PC-9 (cell line): ENCODE measurements around the gene HDC. TPM values are rescaled to one million over a fixed set of nuclear protein-coding genes. Genes with fewer than 3 reads are reported as not detected.
A peak's percentile ranks its signal among the peaks of the same experiment; 100 is the strongest.

Source experiments
- BruUV-seq: library from RNA; stranded (reverse); fragments of 400-500 nt; replicated peaks from 2 replicates; lab custom pipeline; 2021; lab: Mats Ljungman, UMichigan
- CTCF ChIA-PET: fragments of 300-600 bp; sonication (Branson Sonifier 250); formaldehyde crosslinking; loops from one replicate; lab custom pipeline; 2022; ENCODE audit warnings: antibody characterized with exemption; lab: Charles Lee
- POLR2A ChIA-PET: fragments of 300-600 bp; sonication (Branson Sonifier 250); formaldehyde crosslinking; loops from one replicate; lab custom pipeline; 2022; ENCODE audit warnings: antibody characterized with exemption; ENCODE audit not compliant: unreplicated experiment; lab: Charles Lee
- DNase-seq, 2 experiments: peaks; one replicate each; pipeline versions ENCODE4 v3.0.0 to v3.0.0-alpha.2; 2015 to 2022; ENCODE audit warnings: mixed read lengths in 1 of 2
- H2AFZ ChIP-seq: fragments of 200-600 bp; sonication (generic); 2 replicates; pipeline ENCODE4 v1.8.1; 2017; ENCODE audit warnings: antibody characterized with exemption
- H3F3A ChIP-seq: fragments of 200-600 bp; sonication (generic); 2 replicates; pipeline ENCODE4 v1.8.1; 2017; ENCODE audit warnings: antibody characterized with exemption, mild to moderate bottlenecking, low read depth; ENCODE audit not compliant: insufficient read depth
- H3K27ac ChIP-seq: fragments of 200-600 bp; sonication (generic); 2 replicates; pipeline ENCODE4 v1.6.1; 2016; ENCODE audit warnings: mixed run types
- H3K27me3 ChIP-seq: fragments of 200-600 bp; sonication (generic); 2 replicates; pipeline ENCODE4 v1.6.1; 2016; ENCODE audit warnings: low read depth, mixed run types; ENCODE audit not compliant: insufficient read depth
- H3K36me3 ChIP-seq: fragments of 200-600 bp; sonication (generic); 2 replicates; pipeline ENCODE4 v1.6.1; 2016; ENCODE audit warnings: low read depth, mixed run types
- H3K4me1 ChIP-seq: fragments of 200-600 bp; sonication (generic); replicated peaks from 2 replicates; pipeline ENCODE4 v1.6.1; 2016; ENCODE audit warnings: mixed run types; ENCODE audit not compliant: insufficient read depth
- H3K4me2 ChIP-seq: fragments of 200-600 bp; sonication (generic); 2 replicates; pipeline ENCODE4 v1.6.1; 2017; ENCODE audit warnings: mixed run types
- H3K4me3 ChIP-seq: fragments of 200-600 bp; sonication (generic); 2 replicates; pipeline ENCODE4 v1.6.1; 2016; ENCODE audit warnings: mixed run types
- H3K79me2 ChIP-seq: fragments of 200-600 bp; sonication (generic); 2 replicates; pipeline ENCODE4 v1.6.1; 2017; ENCODE audit warnings: low read depth, mixed run types
- H3K9me2 ChIP-seq: fragments of 200-600 bp; sonication (generic); 2 replicates; pipeline ENCODE4 v1.8.1; 2017; ENCODE audit warnings: mild to moderate bottlenecking; ENCODE audit not compliant: insufficient read depth
- H3K9me3 ChIP-seq: fragments of 200-600 bp; sonication (generic); 2 replicates; pipeline ENCODE4 v1.8.1; 2016; ENCODE audit warnings: low read depth; ENCODE audit not compliant: insufficient read depth
- H4K20me1 ChIP-seq: fragments of 200-600 bp; sonication (generic); 2 replicates; pipeline ENCODE4 v1.8.1; 2017; ENCODE audit not compliant: insufficient read depth
- CTCF ChIP-seq: fragments of 200-600 bp; sonication (generic); conservative IDR thresholded peaks from 2 replicates; pipeline ENCODE4 v1.6.1; 2017; ENCODE audit warnings: mixed run types, antibody characterized with exemption, mild to moderate bottlenecking, moderate library complexity
- EZH2 ChIP-seq: fragments of 200-600 bp; sonication (generic); IDR thresholded peaks from 2 replicates; pipeline ENCODE4 v1.8.0; 2017; ENCODE audit warnings: antibody characterized with exemption, low read depth
- intact Hi-C: fragments of 100-400 bp; cut with micrococcal nuclease; formaldehyde crosslinking; loops from one replicate; pipeline ENCODE4 v1.10.0; 2022; ENCODE audit not compliant: unreplicated experiment
- total RNA-seq: library from RNA; stranded (reverse); gene quantifications from 2 replicates; pipeline ENCODE4 v1.2.3, GENCODE V29; 2021

HDC gene
- total RNA-seq, 1 experiment from 2014 or later = not detected

GRCh38 chr15:50256188-50257041, 9.1 kb downstream of the HDC start:
- no peaks in the 10 kb centered on the region for H3K27me3 ChIP-seq
- H3K27ac ChIP-seq = peak overlapping the region; percentile 17
- no peaks in the 10 kb centered on the region for H3K36me3 ChIP-seq
- no peak overlapping the region for H2AFZ ChIP-seq
- peak overlapping the region; percentile 40 for H3K4me2 ChIP-seq
- no peak overlapping the region for H3K4me3 ChIP-seq
- peak; percentile 54 to 84 for DNase-seq
- no peaks in the 10 kb centered on the region for H3K79me2 ChIP-seq
- ChIA-PET POLR2A (no interaction called here), CTCF (no interaction called here)
- H3K4me1 ChIP-seq = peaks cover 32% of the 10 kb centered on the region
- H4K20me1 ChIP-seq = no peaks in the 10 kb centered on the region
- no peaks in the 10 kb centered on the region for H3K9me3 ChIP-seq
- no peak for TF ChIP-seq CTCF
- no peak for TF ChIP-seq EZH2
- no peaks in the 10 kb centered on the region for H3K9me2 ChIP-seq
- peaks cover 6% of the 10 kb centered on the region; the same call in 1 of the 2 replicates for H3F3A ChIP-seq
- intact Hi-C loops = loop anchor here (5.0 kb wide), 1 partner anchor 109 kb away; no protein-coding TSS in a partner anchor
- BruUV-seq = no TSS peak

DNA sequence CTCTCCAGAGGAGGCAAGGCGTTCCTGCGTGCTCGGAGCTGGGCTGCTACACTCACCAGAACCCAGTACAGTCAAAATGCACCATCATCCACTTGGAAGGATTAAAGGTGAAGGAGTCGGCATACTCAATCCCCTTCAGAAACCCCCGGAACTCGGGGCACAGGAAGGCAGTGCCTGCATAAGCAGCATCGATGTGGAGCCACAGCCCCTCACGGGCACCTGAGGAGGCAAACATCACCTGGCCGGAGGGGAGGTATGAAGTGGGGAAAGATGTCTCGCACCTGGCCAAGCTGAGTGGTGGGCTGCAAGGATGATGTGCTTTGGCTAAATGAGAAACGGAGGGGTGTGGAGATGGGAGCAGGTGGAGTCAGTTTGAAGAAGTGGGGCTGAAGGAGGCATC, 13.0 kb downstream of the HDC start:
- H4K20me1 ChIP-seq = no peaks in the 10 kb centered on the region
- no peak overlapping the region for H2AFZ ChIP-seq
- peaks cover 21% of the 10 kb centered on the region for H3K4me1 ChIP-seq
- H3K4me2 ChIP-seq = no peak overlapping the region
- peaks cover 6% of the 10 kb centered on the region; the same call in 1 of the 2 replicates for H3F3A ChIP-seq
- H3K9me2 ChIP-seq = no peaks in the 10 kb centered on the region
- BruUV-seq = no TSS peak
- H3K27ac ChIP-seq = no peak overlapping the region
- H3K27me3 ChIP-seq = no peaks in the 10 kb centered on the region
- no peaks in the 10 kb centered on the region for H3K9me3 ChIP-seq
- DNase-seq = no peak
- no peaks in the 10 kb centered on the region for H3K36me3 ChIP-seq
- intact Hi-C loops = no loop called here
- H3K4me3 ChIP-seq = no peak overlapping the region
- no peaks in the 10 kb centered on the region for H3K79me2 ChIP-seq
- ChIA-PET CTCF (no interaction called here), POLR2A (no interaction called here)
- TF ChIP-seq CTCF (no peak), EZH2 (no peak)

DNA sequence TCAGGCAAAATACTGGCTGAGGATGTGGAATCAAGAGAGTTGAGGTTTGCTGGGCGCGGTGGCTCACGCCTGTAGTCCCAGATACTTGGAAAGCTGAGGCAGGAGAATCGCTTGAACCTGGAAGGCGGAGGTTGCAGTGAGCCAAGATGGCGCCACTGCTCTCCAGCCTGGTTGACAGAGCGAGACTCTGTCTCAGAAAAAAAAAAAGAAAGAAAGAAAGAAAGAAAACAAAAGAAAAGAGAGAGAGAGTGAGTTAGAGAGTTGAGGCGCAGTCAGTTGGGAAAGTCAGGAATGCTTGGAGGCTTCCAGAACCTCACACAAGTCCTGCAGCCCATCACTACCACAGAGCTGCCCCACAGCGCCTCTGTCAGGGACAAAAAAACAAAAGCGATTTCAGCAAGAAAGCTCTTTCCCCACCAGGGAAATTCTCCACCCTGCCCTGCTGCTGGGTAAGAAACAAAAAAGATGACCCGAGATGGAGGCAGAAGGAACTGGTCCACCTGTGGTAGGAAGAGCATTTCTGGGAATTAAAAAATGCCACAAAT, 13.8 kb downstream of the HDC start:
- no TSS peak for BruUV-seq
- Histone ChIP-seq H3K27me3 (no peaks in the 10 kb centered on the region), H4K20me1 (no peaks in the 10 kb centered on the region), H3K79me2 (no peaks in the 10 kb centered on the region), H3K9me2 (no peaks in the 10 kb centered on the region), H3K36me3 (no peaks in the 10 kb centered on the region), H2AFZ (no peak overlapping the region), H3K4me1 (peaks cover 13% of the 10 kb centered on the region), H3K27ac (no peak overlapping the region), H3K4me2 (no peak overlapping the region), H3F3A (peaks cover 6% of the 10 kb centered on the region; the same call in 1 of the 2 replicates), H3K9me3 (no peaks in the 10 kb centered on the region), H3K4me3 (no peak overlapping the region)
- ChIA-PET CTCF (interaction anchor here (0.6 kb wide), 1 partner anchor 71 kb away, joined by 5 read pairs; no protein-coding TSS in a partner anchor), POLR2A (no interaction called here)
- no peak for DNase-seq
- TF ChIP-seq EZH2 (no peak), CTCF (no peak)
- intact Hi-C loops = no loop called here
